NCI-H2081 (cell line): ENCODE data around the gene GPSM1.

Experiments used
- DNase-seq, 2 experiments: peaks; one replicate each; lab custom pipeline; 2025; lab: John Stamatoyannopoulos, UW

Gene GPSM1

GRCh38 chr9:136375096-136375495, 47.8 kb downstream of the GPSM1 start:
- DNase-seq, result no peak

GRCh38 chr9:136376457-136376856, 49.1 kb downstream of the GPSM1 start:
- no peak for DNase-seq

- DNase-seq, result no peak
Measured at GRCh38 chr9:136377341-136378169, 50.2 kb downstream of the GPSM1 start.

GRCh38 chr9:136378170-136379002, 51.0 kb downstream of the GPSM1 start:
- DNase-seq, result no peak

- no peak for DNase-seq
Measured at GRCh38 chr9:136379003-136379287, 51.6 kb downstream of the GPSM1 start.

- no peak for DNase-seq
Measured at GRCh38 chr9:136379401-136379800, 52.1 kb downstream of the GPSM1 start.

- no peak for DNase-seq
Measured at GRCh38 chr9:136379891-136380290, 52.6 kb downstream of the GPSM1 start.

- no peak for DNase-seq
Measured at GRCh38 chr9:136380381-136380780, 53.0 kb downstream of the GPSM1 start.

GRCh38 chr9:136381311-136381710, 54.0 kb downstream of the GPSM1 start:
- DNase-seq, result no peak

- no peak for DNase-seq
Measured at GRCh38 chr9:136381966-136382513, 54.7 kb downstream of the GPSM1 start.

GRCh38 chr9:136383436-136383835, 56.1 kb downstream of the GPSM1 start:
- DNase-seq, result no peak

GRCh38 chr9:136385015-136385414, 57.7 kb downstream of the GPSM1 start:
- DNase-seq, result no peak

GRCh38 chr9:136386018-136386417, 58.7 kb downstream of the GPSM1 start:
- DNase-seq, result no peak

GRCh38 chr9:136387217-136387616, 59.9 kb downstream of the GPSM1 start:
- DNase-seq, result no peak

- DNase-seq, result no peak
Measured at GRCh38 chr9:136389396-136389795, 62.1 kb downstream of the GPSM1 start.

- no peak for DNase-seq
Measured at GRCh38 chr9:136391737-136392537, 64.6 kb downstream of the GPSM1 start.

- DNase-seq, result no peak
Measured at GRCh38 chr9:136392538-136393449, 65.5 kb downstream of the GPSM1 start.

- DNase-seq, result no peak
Measured at GRCh38 chr9:136393531-136393930, 66.2 kb downstream of the GPSM1 start.

- no peak for DNase-seq
Measured at GRCh38 chr9:136394312-136395019, 67.1 kb downstream of the GPSM1 start.

- DNase-seq, result no peak
Measured at GRCh38 chr9:136395020-136395340, 67.6 kb downstream of the GPSM1 start.
